Thyroid gland (tissue), 4 donors: ENCODE measurements around the gene ISX. TPM values are rescaled to one million over a fixed set of nuclear protein-coding genes. Genes with fewer than 3 reads are reported as not detected.

Source experiments
- DNase-seq, 2 donors: peaks; one replicate each; pipeline ENCODE4 v3.0.0-alpha.2; 2019
- H3K27ac ChIP-seq, 3 donors: fragments of 200-600 bp; sonication (generic); 1 replicate in 2 of 3; 2 replicates in 1 of 3; pipeline ENCODE4 v1.5.1; 2016 to 2019; ENCODE audit warnings: mild to moderate bottlenecking in 1 of 3, moderate library complexity in 1 of 3
- H3K27me3 ChIP-seq: fragments of 200-600 bp; sonication (generic); one replicate; pipeline ENCODE4 v1.5.1; 2019
- H3K36me3 ChIP-seq, 2 donors: fragments of 200-600 bp; sonication (generic); one replicate each; pipeline ENCODE4 v1.5.1; 2016 to 2019
- H3K4me1 ChIP-seq, 2 donors: fragments of 200-600 bp; sonication (generic); one replicate each; pipeline ENCODE4 v1.5.1; 2017 to 2019
- H3K4me3 ChIP-seq, 3 donors: fragments of 200-600 bp; sonication (generic); replicated peaks in 1 of 3; 1 replicate in 2 of 3; 2 replicates in 1 of 3; pipeline ENCODE4 v1.5.1; 2016; ENCODE audit warnings: mild to moderate bottlenecking in 1 of 3
- H3K9me3 ChIP-seq: fragments of 200-600 bp; sonication (generic); one replicate; pipeline ENCODE4 v1.5.1; 2017
- POLR2A ChIP-seq, 2 donors: fragments of 450-650 bp; IDR thresholded peaks; one replicate each; pipeline ENCODE4 v1.6.1; 2017; ENCODE audit warnings: antibody characterized with exemption in 2 of 2, mild to moderate bottlenecking in 2 of 2, moderate library complexity in 1 of 2
- whole genome bisulfite sequencing, 2 donors: methylation state at CpG; one replicate each; pipeline ENCODE4 v1.1.5; 2017; 5-methylcytosine and 5-hydroxymethylcytosine counted together
- intact Hi-C: fragments of 100-400 bp; cut with DNase I; formaldehyde crosslinking; loops from one replicate; pipeline ENCODE4 v1.15.1; 2023
- total RNA-seq, 4 donors: library from RNA; depleted of rRNA; stranded (reverse); fragments of >200 nt; gene quantifications; one replicate each; pipeline ENCODE4 v1.2.3, GENCODE V29; 2016
- TF ChIP-seq, protein P1 (sequence below), 6 experiments: fragments of 200-600 bp in 3 of 6; fragments of 450-650 bp in 3 of 6; sonication (generic) in 3 of 6; IDR thresholded peaks; one replicate each; pipeline ENCODE4 v1.5.1; 2016 to 2019; ENCODE audit warnings: antibody characterized with exemption in 6 of 6, mild to moderate bottlenecking in 2 of 6, inconsistent platforms in 1 of 6, moderate library complexity in 1 of 6

The ISX gene
- total RNA-seq, 4 donors from 2014 or later: not detected

DNA sequence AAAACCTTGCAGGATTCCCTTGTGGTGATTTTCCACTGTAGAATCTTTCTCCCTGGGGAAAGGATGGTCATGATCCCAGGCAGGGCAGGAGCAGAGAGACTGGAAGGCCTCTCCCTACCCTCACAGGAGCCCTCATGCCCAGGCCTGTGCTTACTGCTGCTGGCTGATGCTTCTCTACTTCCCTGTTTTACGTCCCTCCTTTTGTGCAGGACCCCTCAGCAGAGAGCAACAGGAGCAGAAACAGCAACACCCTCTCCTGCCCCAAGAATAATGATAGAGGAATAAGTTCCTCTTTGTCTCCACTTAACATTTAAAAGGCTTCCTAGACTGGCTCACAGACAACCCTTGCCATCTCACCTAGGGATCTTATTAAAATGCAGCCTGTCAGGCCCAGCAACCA lies 3.6 kb downstream of the ISX start:
- Histone ChIP-seq H3K36me3 (no peaks in the 10 kb centered on the region), H3K27ac (no peak overlapping the region), H3K9me3 (no peaks in the 10 kb centered on the region), H3K4me3 (no peak overlapping the region), H3K27me3 (no peaks in the 10 kb centered on the region), H3K4me1 (no peaks in the 10 kb centered on the region)
- WGBS, 2 donors: 62 to 63% methylated on average over 1 of the region's 1 CpG
- intact Hi-C loops: no loop called here
- no peak for DNase-seq
- TF ChIP-seq, protein P1, sequence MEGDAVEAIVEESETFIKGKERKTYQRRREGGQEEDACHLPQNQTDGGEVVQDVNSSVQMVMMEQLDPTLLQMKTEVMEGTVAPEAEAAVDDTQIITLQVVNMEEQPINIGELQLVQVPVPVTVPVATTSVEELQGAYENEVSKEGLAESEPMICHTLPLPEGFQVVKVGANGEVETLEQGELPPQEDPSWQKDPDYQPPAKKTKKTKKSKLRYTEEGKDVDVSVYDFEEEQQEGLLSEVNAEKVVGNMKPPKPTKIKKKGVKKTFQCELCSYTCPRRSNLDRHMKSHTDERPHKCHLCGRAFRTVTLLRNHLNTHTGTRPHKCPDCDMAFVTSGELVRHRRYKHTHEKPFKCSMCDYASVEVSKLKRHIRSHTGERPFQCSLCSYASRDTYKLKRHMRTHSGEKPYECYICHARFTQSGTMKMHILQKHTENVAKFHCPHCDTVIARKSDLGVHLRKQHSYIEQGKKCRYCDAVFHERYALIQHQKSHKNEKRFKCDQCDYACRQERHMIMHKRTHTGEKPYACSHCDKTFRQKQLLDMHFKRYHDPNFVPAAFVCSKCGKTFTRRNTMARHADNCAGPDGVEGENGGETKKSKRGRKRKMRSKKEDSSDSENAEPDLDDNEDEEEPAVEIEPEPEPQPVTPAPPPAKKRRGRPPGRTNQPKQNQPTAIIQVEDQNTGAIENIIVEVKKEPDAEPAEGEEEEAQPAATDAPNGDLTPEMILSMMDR (IDR thresholded peaks at IDR 0.05): no peak
- TF ChIP-seq POLR2A (IDR thresholded peaks at IDR 0.05): no peak

DNA sequence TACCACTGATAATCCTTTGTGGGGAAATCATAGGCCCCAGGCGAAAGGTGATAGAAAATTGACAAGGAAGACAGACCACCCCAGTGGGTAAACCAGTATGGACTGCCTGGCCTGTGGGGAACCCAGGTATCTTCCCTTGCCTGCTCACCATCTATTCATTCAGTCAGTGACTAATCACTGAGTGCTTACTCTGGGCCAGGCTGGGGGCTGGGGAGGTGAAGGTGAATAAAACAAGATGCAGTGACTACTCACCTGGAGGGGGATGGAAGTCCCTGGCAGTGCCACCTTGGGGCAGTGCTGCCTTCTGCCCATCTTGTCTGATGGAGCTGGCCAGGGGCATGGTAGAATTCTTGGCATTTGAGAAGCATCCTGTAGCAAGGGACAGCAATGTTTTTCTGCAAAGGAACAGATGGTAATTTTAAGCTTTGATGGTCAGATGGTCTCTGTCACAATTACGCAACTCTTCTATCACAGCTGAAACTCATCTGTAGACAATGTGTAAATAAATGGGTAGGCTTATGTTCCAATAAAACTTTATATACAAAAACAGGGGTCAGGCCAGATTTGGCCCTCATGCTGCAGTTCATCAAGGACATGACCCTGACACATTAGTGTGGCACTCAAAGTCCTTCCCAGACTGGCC lies 4.6 kb downstream of the ISX start:
- Histone ChIP-seq H3K4me1 (no peaks in the 10 kb centered on the region), H3K9me3 (no peaks in the 10 kb centered on the region), H3K27me3 (no peaks in the 10 kb centered on the region), H3K36me3 (no peaks in the 10 kb centered on the region), H3K27ac (no peak overlapping the region), H3K4me3 (no peak overlapping the region)
- intact Hi-C loops: no loop called here
- TF ChIP-seq POLR2A (IDR thresholded peaks at IDR 0.05): no peak
- TF ChIP-seq, protein P1 (IDR thresholded peaks at IDR 0.05): no peak
- 65 to 100% methylated on average over 2 of the region's 2 CpGs for WGBS, 2 donors
- no peak for DNase-seq

DNA sequence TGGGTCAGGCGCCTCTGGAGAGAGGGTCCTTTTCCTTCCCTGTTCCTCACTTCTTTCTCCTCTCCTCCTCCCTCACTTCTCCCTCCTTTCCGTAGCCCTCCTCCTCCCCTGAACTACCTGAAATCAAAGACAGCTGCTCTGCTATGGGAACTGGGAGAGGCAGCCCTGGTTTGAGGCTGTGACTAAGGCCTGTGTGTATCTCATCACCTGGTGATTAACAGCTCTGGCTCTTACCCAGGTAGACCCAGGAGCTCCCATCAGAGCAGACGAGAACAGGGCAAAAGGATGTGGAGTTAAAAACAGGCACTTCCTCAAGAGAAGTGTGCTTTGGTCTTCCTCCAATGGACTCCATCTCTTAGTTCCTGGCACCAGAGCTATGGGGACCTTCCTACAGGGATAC lies 5.8 kb downstream of the ISX start:
- H3K36me3 ChIP-seq: no peaks in the 10 kb centered on the region
- H3K4me3 ChIP-seq: no peak overlapping the region
- H3K27ac ChIP-seq: no peak overlapping the region
- intact Hi-C loops: no loop called here
- 58 to 81% methylated on average over 3 of the region's 3 CpGs for WGBS, 2 donors
- H3K4me1 ChIP-seq: no peaks in the 10 kb centered on the region
- H3K9me3 ChIP-seq: no peaks in the 10 kb centered on the region
- H3K27me3 ChIP-seq: no peaks in the 10 kb centered on the region
- no peak for TF ChIP-seq POLR2A (IDR thresholded peaks at IDR 0.05)
- TF ChIP-seq, protein P1 (IDR thresholded peaks at IDR 0.05): no peak
- no peak for DNase-seq

DNA sequence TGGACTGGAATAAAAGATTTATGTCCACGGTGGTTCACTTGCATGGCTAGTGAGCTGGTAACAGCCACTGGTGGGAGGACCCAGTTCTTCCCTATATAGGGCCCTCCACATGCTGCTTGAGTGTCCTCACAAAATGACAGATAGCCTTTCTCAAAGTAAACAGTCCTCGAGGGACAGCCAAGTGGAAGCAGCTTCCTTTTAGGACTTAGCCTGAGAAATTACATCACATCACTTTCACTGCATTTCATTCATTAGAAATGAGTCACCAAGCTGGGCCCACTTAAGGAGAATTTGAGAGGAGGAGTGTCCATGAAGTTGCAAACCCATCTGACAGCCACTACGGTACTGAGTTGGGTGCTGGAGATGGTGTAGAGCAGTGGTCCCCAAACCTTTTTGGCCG lies 7.0 kb downstream of the ISX start:
- Histone ChIP-seq H3K4me3 (no peak overlapping the region), H3K4me1 (no peaks in the 10 kb centered on the region), H3K27ac (no peak overlapping the region), H3K9me3 (no peaks in the 10 kb centered on the region), H3K27me3 (no peaks in the 10 kb centered on the region), H3K36me3 (no peaks in the 10 kb centered on the region)
- DNase-seq: no peak
- WGBS, 2 donors: 52 to 57% methylated on average over 4 of the region's 4 CpGs
- no peak for TF ChIP-seq POLR2A (IDR thresholded peaks at IDR 0.05)
- TF ChIP-seq, protein P1 (IDR thresholded peaks at IDR 0.05): no peak
- intact Hi-C loops: no loop called here

DNA sequence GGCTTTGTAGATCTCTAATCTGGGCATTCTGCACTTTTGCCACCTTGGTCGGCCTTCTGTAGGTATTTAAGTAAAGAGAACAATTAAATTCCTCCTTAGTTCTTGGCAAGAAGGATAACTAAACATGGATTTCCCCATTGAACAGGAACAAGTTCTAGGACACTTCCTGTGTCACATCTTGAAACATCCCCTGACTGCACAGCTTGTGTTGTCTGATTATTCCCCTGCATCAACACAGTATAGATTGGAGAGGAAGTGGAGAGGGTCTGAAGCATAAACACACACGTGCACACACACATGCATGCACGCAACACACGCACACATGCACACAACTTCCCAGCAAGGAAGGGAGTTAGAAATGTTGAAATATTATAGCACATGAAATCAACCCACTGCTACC lies 8.6 kb downstream of the ISX start:
- H3K27me3 ChIP-seq: no peaks in the 10 kb centered on the region
- 77 to 87% methylated on average over 4 of the region's 4 CpGs for WGBS, 2 donors
- H3K4me1 ChIP-seq: no peaks in the 10 kb centered on the region
- TF ChIP-seq POLR2A (IDR thresholded peaks at IDR 0.05): no peak
- TF ChIP-seq, protein P1 (IDR thresholded peaks at IDR 0.05): no peak
- H3K36me3 ChIP-seq: no peaks in the 10 kb centered on the region
- H3K27ac ChIP-seq: no peak overlapping the region
- H3K4me3 ChIP-seq: no peak overlapping the region
- no peak for DNase-seq
- H3K9me3 ChIP-seq: no peaks in the 10 kb centered on the region
- intact Hi-C loops: no loop called here
